NCI-H345 treated with DMSO at 0.1 percent for 48 hours (cell line): ENCODE data around the gene SLC6A18.

Experiments used
- DNase-seq: peaks from one replicate; lab custom pipeline; 2025; ENCODE audit not compliant: unreplicated experiment; lab: John Stamatoyannopoulos, UW

Gene SLC6A18, protein sequence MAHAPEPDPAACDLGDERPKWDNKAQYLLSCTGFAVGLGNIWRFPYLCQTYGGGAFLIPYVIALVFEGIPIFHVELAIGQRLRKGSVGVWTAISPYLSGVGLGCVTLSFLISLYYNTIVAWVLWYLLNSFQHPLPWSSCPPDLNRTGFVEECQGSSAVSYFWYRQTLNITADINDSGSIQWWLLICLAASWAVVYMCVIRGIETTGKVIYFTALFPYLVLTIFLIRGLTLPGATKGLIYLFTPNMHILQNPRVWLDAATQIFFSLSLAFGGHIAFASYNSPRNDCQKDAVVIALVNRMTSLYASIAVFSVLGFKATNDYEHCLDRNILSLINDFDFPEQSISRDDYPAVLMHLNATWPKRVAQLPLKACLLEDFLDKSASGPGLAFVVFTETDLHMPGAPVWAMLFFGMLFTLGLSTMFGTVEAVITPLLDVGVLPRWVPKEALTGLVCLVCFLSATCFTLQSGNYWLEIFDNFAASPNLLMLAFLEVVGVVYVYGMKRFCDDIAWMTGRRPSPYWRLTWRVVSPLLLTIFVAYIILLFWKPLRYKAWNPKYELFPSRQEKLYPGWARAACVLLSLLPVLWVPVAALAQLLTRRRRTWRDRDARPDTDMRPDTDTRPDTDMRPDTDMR

DNA sequence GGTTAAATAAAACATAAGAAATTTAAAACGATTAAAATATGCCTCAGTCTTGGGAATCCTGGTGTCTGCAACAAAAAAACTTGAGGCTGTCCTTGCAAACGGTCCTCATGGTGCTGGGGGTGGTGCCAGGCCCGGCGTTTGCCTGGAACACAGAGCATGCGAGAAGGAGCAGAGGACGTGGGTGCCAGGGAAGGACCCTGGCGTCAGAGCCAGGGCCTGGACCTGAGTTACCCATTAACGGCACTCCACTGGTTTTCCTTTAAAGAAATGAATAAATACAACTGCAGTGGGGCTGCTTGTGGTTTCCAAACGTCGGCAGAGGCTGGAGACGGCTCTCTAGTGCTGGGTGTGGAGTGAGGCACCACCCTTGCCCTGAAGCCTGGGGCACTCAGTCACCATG, at the start of gene SLC6A18:
TSS of gene SLC6A18 (plus strand) at position 301 of the 400 bp plus-strand sequence. CDS start at position 398, 97 bp downstream.
- DNase-seq, result no peak

DNA sequence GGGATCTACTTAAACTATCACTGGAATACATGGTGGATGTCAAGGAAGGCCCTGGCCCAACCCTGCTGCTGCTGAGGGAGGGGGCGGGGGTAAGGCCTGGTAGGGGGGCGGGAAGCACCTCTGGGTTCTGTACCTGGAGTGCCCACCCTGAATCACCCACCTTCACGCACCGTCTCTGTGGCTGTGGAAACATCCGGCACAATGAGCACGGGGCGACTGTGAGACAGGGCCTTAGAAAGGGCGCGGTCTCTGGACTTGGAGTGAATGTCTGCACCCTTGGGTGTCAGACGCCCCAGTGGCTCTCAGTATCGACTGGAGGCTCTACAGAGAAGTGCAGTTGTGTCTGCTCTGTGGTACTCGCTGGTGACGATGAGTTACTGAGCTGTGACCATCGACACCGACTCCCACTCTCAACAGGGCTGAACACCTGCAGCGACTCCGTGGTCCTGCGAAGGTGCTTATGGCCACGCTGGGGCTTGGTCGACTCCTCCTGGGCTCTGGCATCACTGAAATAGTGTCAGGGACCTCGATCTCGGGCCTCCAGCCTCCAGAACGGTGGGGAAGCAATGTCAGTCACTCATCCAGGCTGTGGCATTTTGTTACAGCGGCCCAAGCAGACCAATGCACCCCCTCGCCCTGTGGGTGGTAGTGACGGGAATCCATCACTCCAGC, 49.2 kb upstream of the SLC6A18 start:
- no peak for DNase-seq

- DNase-seq, result no peak
Observed at GRCh38 chr5:1176473-1177391, 48.4 kb upstream of the SLC6A18 start.

DNA sequence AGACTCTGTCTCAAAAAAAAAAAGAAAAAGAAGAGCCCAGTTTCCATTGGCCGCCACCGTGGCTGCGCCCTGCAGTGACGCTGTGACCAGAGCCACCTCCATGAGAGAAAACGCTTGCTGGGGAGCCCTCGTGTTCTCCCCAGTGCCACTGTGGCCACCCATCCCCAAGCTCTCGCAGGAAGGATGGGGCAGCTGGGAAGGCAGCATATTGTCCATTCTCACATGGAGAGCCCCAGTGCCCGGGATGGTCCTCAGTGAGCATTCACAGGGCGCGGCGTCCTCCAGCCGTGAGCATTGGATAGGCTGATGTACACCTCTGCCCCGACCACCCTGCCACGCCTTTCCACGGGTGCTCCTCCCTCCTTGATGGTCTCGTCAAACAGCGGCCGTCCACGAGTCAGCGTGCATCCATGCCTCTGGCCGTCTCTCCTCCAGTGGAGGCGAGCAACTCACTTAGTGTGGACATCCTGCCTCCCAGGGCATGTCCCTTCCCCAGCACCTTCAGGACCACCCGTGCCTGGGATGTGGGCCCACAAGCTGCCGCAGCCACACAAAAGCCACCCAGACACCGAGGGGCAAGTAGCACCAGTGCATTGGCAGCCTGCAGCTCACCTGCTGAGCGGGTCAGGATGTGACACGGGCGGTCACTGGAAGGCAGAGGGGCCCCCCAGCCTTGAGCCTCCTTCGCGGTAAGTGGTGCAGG, 47.2 kb upstream of the SLC6A18 start:
- no peak for DNase-seq

DNA sequence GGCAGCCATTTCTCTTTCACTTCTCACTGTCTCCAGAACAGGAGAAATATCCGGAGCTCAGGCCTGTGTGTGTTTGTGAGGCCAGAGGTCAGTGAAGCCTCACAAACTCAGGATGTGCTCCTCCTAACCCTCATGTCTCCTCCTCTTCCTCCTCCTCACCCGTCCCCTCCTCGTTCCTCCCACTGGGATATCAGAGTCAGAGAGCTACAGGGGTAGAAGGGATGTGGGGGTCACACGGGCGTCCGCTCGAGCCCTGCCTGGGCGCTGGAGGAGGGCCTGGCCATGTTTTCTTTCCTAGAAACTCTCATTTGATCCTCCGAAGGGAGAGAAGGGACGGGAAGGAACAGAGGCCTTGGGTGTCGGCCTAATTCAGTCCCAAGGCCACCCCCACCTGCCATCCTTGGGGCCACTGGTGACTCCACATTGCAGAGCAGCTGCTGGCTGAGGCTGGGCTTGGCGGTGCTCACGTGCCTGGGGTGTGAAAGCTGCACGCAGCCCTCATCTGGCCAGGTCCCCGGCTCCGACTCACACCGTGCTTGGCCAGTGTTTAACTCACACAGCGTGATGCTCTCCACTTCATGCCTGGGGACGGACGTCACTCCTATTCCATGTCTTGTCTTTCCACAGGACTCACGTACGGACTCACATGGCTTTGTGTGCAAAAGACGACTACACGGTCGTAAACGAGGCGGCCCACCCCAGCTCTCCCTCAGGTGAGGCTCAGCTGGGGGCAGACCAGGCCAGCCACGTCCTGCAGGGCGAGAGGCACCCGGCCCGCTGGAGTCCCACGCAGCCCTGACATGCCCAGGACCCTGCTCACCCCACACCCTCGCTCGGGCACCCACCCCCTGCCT, 46.4 kb upstream of the SLC6A18 start:
- no peak for DNase-seq

DNA sequence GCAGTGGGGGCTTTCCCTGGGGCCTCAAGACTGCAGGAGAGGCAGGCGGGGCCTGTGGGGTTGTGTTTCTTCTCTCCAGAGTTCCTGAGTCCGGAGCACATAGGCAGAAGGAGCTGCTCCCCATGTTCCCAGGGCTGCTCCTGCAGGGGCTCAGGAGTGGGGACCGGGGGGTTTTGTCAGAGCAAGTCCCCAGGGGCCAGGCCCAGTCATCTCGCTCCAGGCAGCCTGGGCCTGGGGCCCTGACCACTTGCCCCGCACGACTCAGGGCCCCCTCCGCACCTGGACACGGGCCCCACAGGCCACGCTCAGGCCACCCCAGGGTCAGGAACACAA, 45.8 kb upstream of the SLC6A18 start:
- DNase-seq, result no peak

DNA sequence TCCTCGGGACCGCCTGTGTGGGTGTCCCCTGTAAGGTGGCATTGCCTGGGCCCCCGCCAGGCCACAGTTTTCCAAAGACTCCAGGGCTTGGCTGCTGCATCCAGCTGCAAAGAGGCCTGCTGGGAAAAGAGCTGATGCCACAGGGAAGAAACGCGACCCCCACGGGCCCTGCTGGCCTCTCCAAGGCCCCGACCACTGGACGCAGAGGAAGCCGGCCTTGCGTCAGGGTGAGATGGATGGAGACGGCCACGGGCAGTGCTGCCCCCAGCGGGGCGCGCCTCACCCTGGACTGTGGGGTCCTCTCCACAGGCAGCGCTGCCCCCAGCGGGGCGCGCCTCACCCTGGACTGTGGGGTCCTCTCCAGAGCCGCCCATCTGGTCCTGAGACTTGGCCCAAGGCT, 45.1 kb upstream of the SLC6A18 start:
- no peak for DNase-seq

GRCh38 chr5:1180841-1181271, 44.3 kb upstream of the SLC6A18 start:
- no peak for DNase-seq

DNA sequence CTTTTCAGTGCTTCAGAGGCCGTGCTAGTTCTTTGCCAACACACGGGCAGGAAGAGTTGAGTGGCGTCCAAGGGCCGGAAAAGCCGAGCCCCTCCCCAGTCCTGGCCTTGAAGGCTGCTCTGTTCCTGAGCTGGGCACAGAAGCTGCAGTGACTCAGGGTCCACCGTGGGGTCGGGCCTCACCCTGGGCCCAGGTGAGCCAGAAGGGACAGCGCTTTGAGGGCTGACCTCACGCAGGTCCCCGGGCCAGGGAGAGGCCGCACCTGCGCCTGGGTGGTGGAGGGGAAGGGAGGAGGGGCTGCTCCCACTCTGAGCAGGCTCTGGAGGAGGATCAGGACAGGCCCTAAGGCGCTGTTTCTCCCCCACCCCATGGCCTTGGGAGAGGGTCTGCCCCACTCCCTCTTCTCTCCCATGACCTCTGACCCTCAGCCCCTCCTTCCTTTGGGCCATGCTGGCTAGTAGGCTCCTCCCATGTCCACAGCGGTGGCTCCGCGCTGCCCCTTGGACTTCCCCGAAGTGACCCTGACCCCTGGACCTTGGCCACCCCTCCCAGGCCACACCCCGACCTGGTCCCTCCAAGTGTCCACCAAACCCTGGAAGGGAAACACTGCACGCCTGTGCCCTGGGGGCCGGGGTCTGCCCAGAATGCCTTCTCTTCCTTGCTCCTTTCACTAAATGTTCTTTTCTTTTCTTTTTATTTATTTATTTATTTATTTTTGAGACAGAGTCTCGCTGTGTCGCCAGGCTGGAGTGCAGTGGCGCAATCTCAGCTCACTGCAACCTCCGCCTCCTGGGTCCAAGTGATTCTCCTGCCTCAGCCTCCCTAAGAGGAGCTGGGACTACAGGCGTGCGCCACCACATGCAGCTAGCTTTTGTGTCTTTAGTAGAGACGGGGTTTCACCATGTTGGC, 43.5 kb upstream of the SLC6A18 start:
- no peak for DNase-seq

- DNase-seq, result no peak
Observed at GRCh38 chr5:1182360-1182632, 42.9 kb upstream of the SLC6A18 start.

- DNase-seq, result no peak
Observed at GRCh38 chr5:1182633-1183423, 42.4 kb upstream of the SLC6A18 start.

- no peak for DNase-seq
Observed at GRCh38 chr5:1183424-1184162, 41.6 kb upstream of the SLC6A18 start.

GRCh38 chr5:1184163-1184470, 41.1 kb upstream of the SLC6A18 start:
- DNase-seq, result no peak

DNA sequence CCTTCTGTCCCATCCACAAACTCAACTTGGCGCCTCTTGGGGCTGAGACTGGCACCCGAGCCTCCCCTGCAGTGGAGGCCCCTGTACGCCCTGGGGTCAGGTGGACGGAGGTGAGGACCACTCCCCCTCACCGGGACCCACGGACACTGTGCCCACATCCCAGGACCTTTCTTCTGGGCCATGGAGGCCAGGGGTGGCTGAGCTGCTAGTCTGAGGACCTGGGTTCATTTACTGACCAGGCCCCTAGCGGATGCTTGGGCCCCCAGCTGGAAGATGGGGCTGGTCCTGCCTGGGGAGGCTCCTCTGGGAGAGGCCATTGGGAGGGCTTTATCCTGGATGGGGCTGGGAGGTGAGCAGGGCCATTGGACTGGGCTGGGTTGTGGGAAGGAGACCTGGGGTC, 40.7 kb upstream of the SLC6A18 start:
- DNase-seq, result no peak

GRCh38 chr5:1185038-1185627, 40.0 kb upstream of the SLC6A18 start:
- no peak for DNase-seq

DNA sequence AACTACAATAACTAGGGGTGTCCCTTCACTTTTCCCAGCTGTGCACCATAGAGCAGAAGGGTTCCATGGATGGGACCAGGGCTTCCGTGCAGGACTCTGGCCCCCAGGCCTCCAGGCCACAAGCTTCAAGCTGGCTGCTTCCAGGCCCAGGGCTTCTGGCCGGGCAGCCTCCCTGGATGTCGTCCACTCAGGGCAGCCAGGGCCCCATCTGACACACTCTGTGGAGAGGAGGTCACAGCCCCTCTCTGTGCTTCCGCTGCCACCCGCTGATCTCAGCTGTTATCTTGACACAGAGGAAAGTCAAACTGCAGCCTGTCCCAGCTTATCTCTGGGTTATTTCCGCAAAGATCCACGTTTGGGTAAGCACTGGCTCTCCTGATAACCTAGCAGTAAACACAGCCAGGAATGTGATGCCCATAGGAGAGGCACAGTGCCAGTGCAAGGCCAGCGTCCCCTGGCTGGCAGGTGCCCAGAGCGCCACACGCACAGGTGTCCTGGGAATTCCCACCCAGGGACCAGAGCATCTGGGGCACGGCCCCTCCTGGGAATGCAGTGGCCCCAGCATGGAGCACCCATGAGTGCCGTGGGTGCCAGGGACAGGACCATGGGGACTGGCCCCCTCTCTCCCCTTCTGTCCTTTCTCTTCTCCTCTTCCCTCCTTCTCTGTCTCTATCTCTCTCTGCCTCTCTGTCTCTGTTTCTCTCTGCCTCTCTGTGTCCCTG, 39.4 kb upstream of the SLC6A18 start:
- no peak for DNase-seq
